Limb (tissue), 2 donors: Measurements from ENCODE around the gene RASA3.

Source experiments
- DNase-seq, 2 donors: peaks; one replicate each; pipeline ENCODE4 v3.0.0-alpha.2; 2016; ENCODE audit errors: extremely low spot score in 2 of 2

The RASA3 gene

DNA sequence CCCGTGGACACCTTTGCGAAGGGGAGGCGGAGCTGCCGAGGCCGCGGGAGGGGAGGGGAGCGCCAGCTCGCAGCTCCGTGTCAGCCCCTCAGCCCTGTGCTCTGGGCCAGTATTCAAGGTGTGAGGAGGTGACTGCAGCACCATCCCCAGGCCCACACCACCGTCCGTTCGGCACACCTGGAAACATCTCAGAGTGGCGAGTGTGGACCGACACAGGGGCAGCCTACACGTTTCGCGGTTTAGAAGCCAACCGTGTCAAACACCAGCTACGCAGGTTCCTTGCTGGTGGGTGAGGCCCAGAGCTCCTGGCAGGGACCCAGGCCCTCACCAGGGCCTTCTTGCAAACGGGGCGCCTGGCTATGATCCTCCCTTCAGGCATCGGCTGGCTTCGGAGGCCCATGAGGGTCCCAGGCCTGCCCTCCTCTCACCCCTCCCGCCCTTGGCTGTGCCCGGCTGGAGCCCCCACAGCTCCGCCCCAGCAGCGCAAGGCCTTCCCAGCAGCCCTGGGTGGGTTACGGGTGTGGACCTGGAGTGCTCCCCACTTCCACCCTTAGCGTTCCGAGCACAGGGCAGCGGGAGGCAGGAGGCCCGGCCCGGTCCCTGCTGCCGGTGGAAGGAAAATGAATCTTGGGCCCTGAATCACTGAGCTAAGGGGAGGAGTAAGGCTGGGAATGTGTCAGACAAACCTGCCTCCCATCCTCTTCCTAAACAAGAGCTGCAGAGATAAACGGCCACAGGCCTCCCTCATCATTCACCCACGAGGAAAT is 159.8 kb downstream of the RASA3 start:
- DNase-seq: no peak

DNA sequence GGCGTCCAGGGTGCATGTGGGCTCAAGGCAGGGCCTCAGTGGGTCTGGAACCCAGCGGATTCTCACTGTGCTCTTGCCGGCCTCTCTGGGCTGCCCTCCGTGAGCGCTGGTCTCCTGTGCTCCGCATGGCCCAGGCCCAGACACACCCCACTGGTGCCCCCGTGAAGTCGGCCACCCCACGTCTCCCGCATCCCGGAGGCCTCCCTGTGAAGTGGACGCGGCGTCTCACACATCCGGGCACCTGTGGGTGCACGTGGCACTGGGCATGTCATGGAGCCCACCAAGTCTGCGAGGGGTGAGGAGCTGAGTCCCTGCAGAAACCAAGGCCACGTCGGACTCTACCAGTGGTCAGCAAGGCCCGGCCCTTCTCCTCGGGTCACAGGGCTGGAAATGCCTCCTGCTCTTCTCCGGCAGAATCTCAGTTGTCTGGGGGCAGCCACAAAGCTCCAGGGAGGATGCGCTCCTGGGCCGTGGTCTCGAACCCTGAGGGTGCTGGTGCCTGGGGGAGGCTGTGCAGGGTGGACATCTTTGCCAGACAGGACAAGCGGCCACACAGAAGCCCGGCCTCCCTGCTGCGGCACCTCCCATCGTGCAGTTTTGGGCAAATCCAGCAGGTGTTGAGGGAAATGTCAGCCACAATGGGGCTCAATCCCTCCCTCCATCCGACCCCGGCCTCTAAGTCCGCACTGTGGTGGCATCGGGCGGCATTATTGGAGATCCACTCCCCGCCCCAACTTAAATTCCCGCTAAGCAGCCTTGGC is 160.8 kb downstream of the RASA3 start:
- DNase-seq: no peak

DNA sequence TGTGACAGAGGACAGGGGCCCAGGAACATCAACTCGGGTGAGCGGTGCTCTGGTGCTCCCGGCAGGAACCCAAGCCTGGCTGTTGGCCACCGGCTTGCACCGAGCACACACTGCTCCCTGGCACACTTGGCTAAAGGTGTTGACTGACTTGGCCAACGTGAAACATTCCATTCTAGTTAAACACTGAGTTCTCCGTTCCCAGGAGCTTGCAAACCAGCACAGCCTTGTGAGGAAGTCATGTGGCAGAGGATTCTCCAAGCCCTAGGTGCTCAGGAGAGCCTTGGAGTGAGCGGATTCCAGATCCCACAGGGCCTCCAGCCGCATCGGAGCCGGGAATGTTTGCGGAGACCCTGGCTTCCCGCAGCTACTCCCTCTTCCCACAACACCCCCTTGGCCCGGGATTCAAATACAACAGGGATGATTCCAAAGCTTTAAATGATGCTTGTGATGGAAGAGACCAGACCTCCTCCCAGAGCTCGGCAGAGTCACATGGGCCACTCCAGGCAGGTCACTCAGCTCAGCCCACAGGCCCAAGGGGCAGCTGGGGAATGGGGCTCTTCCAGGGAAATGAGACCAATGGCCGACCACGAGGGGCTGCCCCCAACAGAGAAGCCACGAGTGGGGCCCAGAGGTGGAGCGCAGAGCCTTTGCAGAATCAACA is 161.5 kb downstream of the RASA3 start:
- DNase-seq: no peak

DNA sequence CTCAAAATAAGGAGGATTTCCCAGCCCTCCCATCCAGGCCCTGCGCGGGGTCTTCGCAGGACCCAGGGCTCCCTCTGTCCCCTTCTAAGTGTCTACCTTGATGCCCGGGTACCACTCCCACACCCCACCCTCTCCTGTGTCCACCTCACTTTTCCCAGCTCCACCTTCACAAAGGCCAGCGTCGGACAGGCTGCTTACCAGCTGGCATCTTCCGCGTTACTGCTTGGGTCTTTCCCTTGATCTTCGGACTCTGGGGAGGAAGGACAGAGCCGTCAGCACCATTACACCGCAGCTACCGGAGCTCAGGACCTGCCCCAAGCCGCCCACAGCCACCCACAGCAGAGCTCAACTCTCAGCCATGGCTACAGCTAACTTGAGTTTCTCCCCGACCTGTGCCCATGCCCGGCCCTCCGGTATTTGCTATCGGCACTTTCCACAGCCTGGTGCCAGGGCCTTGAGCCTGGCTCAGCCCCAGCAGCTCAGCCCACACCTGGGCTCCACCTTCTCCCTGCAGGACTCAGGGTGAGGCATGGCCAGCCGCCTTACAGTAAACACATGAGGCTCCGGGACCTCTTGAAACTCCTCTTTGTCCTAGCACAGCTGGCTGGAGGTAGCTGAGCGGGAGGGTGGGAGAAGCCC is 162.3 kb downstream of the RASA3 start:
- no peak for DNase-seq

DNA sequence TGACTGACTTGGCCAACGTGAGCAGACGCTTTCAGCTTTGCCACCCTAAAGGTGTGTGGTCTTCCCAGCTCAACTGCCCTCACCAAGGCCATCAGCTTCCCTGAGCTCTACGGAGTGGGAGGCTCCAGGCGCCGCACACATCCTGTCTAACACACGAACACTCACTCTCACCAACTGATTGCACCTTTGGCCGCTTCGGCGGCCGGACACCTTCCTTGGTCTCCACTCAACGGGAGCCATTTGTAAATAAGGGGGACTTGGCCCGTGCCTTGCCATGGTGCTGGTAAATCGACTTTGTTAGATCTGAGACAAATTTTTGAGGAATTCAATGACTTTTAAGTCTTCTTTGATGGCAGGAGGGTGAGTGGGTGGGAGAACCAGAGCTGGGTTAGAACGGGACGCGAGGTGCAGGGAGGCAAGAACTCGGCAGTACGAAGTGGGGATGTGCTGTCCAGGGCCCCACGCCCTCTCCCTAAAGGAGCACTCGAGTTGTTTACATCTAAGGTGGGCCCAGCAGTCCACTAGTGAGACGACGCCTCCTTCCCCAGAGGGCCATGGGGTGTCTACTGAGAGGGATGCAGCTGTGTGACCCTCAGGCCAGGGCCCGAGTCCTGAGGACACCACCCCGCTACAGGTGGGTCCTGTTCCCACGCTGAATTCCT is 163.0 kb downstream of the RASA3 start:
- no peak for DNase-seq

DNA sequence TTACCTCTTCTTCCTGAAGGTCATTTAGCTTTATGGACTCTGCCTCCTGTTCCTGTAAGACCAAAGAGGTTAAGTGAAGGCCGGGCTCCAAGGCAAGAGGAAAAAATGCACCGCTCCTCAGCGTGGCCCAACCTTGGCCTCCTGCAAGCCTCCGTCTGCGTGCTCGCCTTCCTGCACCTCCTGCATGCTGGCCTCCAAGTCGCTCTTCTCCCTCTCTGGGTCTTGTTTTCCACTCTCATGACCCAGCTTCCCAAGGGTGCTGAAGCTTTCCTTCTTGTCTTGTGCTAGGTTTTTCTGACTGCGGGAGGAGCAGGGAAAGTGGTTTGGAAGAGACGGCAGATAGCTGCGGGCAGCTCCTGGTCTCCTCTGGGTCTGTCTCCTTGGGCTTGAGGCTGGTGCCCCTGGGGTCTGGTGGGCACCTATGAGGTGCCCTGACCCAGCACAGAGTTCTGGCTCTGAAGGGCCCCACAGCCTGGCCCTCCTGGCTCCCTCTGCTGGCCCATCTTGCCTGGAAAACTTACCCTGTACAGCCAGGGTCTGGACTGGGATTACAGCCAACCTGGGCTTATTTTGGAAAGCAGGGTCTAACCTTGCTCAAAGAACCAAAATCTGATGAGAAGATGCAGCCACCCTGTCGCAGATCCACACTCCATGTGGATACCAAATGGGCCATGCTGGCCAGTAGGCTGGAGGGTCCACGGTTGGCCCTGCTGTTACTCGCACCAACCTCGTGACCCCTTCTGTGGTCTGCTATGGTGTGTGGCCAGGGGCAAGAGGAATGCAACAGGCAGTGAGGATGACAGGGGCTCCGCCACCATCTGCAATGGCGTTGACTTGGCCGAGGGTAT is 163.7 kb downstream of the RASA3 start:
- no peak for DNase-seq

DNA sequence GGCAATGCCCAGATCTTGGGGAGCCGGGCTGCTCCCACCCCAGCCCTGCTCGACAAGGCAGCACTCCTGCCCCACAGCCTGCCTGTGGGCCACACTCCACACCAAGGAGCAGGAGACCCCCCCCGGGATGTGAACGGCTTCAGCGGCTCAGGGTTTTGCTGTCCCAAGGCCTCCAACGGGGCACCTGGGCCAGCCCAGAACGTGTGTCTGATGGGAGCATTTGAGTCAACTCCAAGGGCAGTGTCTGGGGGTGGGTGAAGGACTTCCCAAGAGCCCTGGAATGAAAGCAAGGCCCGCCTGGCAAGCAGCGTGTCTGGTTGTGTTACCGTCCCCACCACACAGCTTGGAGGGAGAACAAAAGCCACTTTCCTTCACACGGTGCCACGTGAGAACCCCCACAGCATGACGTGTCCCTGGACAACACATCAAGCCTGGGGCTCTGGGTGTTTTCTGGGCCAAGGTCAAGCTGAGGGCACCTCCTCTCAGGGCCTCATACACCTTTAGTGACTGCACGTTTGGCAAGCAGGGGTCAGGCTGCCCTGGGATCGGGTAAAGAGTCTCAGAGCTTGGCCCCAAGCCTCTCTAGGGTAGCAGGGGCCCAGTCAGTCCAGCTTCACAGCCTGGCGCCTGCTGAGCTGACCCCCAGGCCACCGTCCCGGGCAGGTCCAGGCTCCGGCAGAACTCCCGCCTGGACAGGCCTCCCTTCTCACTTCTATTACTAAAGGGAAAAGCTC is 164.5 kb downstream of the RASA3 start:
- DNase-seq: no peak

DNA sequence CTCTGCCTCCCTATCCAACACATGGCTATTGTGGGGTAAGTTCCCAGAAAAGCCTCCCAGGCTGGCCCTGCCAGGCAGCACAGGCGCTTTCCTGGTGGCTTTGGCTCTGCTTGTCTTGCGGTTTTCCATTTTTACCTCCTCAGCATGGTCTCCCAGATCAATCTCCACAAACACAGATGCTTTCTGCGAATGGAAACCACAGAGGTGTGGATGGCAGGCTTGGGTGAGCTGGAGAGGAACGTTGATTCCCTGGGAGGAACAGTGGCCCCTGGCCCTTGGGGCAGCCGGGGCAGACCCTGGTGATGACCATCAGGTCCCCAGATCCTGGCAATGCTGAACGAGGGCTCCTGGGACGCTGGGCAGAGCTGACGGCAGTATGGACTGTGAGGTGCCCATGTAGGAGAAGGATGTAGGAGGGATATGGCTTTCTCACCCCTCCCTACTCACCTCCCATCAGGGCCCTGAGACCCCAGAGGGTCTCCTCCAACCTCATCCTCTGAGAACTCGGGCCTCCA is 165.2 kb downstream of the RASA3 start:
- no peak for DNase-seq

DNA sequence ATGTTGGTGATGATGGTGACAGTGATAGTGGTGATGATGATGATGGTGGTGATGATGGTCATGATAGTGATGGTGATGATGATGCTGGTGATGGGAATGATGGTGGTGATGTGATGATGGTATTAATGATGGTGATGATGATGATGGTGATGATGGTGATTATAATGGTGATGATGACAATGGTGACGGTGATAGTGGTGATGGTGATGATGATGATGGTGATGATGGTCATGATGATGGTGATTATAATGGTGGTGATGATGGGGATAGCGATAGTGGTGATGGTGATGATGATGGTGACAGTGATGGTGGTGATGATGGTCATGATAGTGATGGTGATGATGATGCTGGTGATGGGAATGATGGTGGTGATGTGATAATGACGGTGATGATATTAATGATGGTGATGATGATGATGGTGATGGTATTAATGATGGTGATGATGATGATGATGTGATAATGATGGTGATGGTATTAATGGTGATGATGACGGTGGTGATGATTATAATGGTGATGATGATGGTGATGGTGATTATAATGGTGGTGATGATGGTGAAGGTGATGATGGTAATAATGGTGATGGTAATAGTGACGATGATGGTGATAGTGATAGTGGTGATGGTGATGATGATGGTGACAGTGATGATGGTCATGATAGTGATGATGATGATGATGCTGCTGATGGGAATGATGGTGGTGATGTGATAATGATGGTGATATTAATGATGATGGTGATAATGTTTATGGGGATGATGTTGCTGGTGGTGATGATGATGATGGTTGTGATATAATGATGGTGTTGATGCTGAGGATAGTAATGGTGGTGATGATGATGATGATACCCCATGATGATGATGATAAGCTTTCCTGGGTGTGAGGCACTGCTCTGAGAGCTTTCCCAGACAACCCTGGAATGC is 166.2 kb downstream of the RASA3 start:
- no peak for DNase-seq

DNA sequence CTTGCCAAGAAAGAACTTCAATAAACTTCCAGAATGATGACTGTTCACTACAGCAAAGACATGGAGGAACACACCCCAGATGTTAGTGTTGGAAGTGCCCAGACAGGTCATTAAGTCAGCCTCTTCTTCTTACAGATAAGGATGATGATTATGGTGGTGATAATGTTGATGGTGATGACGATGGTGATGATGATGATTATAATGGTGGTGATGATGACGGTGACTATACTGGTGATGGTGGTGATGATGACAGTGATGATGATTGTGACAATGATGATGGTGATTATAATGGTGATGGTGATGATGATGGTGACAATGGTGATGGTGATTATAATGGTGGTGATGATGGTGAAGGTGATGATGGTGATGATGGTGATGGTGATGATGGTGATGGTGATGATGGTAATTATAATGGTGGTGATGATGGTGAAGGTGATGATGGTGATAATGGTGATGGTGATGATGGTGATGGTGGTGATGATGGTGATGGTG is 167.0 kb downstream of the RASA3 start:
- DNase-seq: no peak

DNA sequence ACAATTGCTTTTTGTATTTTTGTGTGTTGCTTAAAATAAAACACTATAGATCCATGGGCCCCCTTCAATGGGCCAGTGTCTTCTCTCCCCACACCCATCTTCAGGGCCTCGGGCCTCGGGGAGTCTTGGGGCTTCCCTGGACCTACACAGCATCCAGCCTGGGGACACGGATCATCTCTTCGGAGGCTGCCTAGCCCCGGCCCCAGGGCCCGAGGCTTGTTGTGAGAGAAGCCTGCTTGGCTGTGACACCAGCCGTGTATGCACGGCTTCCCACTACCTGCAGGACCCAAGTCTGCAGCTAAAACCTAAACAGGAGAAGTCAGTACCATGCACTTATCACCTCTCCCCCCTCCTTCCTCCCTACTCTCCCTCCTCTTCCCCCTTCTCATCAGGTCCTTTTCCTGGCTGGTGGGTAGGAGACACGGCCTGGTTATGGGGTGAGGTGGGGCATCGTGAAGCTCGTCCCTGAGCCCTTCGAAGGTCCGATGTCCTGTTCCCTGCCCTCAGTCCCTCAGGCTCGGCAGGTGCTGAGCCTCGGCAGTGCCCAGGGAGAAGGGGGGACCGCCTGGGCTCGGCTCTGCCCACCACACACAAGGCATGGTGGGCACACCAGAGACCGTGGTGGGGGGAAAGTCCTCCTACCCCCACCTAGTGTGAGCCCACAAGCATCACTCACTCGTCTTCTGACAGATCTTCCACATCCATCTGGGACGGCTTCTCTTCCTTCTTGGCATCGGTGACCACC is 168.0 kb downstream of the RASA3 start:
- DNase-seq: no peak

DNA sequence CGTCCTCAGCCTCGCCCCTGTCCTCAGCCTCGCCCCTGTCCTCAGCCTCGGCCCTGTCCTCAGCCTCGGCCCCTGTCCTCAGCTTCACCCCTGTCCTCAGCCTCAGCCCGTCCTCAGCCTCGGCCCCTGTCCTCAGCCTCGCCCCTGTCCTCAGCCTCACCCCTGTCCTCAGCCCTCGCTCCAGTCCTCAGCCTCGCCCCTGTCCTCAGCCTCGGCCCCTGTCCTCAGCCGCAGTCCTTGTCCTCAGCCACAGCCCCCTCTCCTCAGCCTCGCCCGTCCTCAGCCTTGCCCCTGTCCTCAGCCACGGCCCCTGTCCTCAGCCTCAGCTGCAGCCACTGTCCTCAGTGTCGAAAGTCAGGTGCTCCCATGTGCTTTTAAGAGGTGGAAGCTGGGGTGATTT is 169.0 kb downstream of the RASA3 start:
- DNase-seq: no peak

DNA sequence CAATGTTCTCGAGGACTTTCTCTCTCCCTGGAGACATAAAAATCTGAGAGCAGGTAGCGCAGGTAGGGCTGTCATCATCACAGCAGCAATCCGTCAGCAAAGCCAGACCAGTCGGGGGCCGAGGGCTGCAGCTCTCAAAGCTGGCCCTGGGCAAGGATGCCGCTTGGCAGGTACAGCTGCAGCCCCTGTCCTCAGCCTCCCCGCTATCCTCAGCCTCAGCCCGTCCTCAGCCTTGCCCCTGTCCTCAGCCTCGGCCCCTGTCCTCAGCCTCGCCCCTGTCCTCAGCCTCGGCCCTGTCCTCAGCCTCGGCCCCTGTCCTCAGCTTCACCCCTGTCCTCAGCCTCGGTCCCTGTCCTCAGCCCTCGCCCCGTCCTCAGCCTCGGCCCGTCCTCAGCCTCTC is 169.4 kb downstream of the RASA3 start:
- DNase-seq: no peak

DNA sequence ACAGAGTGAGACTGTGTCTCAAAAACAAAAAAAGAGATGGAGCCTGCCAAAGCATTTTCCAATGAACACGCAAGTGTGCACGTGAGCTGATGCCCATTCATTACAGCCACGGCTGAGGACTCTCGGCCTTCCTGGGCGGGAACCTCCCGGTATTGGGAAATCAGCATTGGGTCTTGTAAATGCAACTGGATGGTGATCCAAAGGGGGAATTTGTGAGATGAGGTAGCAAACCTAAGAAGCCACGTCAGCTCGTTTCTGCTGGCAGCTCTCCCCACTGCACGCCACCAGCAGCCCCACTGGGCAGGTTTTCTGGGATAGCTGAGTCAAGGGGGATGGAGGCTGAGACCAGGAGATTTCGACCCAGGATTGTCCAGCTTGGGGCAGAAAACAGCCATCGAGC is 170.0 kb downstream of the RASA3 start:
- no peak for DNase-seq

DNA sequence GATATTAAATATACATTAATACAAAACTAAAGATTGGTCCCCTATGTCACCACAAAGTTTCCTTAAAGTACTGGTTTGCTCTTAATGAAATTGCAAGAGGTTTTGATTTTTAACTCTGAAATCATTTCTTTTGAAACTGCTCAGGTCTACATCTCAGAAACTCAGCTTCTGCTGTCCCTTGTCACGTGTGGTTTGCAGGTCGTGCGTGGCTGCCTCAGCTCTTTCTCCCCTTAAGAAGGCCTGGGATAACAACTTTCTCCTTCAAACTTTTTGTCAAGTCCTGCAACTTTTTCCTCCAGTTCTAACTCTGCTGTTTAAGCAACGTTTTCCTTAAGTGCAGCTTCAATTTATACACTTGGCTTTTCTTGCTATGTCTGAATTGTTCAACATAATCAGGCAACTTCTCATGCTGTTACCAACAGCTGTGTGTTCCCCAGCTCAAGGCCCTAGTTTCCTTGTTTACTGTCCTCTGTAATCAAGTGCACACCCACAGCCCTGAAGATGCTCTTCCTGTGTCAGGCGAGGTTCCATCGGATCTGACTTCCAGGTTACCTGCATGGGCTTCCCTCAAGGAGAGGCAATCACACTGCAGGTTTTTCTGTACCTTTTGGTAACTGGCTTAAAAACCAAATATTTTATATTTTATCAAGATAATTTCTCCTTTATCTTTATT is 172.0 kb downstream of the RASA3 start:
- no peak for DNase-seq

DNA sequence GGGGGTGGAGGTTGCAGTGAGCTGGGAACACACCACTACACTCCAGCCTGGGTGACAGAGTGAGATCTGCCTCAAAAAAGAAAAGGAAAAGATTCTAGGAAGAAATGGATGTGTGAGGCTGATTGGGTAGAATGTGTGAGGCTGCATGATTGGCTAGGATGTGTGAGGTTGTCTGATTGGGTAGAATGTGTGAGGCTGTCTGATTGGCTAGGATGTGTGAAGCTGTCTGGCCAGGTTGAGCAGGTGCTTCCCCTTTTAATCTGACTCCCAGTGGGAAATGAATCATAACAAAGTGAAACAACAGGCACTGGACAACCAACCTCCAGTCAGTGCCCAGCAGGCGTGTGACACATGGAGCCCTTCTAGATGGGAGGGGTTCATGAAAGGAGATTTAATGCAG is 173.2 kb downstream of the RASA3 start:
- no peak for DNase-seq

DNA sequence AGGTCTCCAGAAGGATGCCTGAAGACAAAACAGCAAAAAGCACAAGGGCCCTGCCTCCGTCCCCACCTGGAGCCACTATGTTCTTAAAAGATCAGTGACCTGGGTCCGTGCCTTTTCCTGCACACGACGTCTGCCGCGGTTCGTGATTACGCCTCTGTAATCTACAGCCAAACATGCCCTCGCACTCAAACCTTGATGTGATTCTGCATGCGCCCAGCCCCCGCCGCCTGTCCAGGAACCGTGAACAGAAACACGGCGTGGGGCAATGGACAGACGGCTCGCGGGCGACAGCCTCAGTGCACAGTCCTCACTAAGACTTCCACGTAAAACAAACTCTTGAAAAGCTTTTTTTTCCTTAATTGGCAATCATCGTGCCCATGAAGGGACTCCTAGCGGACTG is 174.1 kb downstream of the RASA3 start:
- no peak for DNase-seq
